ENCODE results near the gene GPR65.

- TF ChIP-seq CTCF (IDR thresholded peaks at IDR 0.05) (no peak), EZH2 (IDR thresholded peaks at IDR 0.05; ENCODE audit: borderline replicate concordance, insufficient read depth, low read depth, low read length, poor library complexity, severe bottlenecking) (no peak)
Observed at GRCh38 chr14:87995500-87996290, 9.2 kb upstream of the GPR65 start.

All from B cell (primary cell).